GM19438 (cell line): ENCODE data around the gene MPV17L.
"Not testable (repeated sequence)": the region's sequence is repeated elsewhere in the genome, so short reads cannot be mapped to it uniquely, and the experiment has no call there.

ENCODE experiments used
- ATAC-seq: cut with Tn5 transposase; IDR thresholded peaks from one replicate; pipeline ENCODE4 v1.9.1; 2021; ENCODE audit warnings: low read depth; ENCODE audit not compliant: unreplicated experiment

MPV17L gene

DNA sequence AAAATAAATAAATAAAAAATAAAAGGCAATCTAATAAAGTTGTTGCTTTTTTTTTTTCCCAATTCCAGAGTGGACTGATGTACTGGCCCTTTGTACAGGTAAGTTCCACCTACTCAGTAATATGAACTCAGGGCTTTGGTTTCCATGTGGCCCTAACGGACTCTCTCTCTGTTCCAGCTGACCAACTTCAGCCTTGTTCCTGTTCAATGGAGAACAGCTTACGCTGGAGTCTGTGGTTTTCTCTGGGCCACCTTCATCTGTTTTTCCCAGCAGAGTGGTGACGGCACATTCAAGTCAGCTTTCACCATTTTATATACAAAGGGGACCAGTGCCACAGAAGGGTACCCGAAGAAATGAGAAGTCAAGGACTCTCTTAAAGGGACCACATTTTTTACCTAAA is 12.2 kb downstream of the MPV17L start:
- not testable (repeated sequence) for ATAC-seq

DNA sequence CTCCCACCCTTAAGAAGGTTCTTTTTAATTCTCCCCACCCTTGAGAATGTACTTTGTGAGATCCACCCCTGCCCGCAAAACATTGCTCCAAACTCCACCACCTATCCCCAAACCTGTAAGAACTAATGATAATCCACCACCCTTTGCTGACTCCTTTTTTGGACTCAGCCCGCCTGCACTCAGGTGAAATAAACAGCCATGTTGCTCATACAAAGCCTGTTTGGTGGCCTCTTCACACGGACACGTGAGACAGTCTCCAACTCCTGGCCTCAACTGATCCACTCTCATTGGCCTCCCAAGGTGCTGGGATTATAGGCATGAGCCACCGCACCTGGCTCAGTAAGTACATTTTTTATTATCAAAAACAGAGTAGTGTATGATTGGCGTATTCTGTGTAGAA is 13.9 kb downstream of the MPV17L start:
- not testable (repeated sequence) for ATAC-seq

DNA sequence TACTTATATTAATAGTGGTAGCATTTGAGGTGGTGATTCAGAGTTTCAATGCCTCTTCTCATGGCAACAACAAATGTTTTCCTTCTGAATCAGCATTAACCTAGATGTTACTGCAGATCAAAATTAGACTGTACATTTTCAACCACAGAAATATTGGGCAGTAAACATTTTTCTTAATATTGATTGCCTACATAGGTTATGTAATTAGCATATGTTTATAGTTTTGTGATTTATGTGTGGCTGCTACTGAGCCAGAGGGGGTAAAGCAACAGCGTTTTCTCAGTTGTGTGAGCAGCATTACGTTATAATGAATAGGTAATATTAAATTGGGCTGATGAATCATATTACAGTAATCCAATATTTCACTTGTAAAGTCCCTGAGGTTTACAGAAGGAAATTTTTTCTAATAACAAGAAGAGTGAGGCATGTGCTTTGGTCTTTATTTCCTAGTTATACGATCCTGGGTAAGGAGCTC is 20.0 kb downstream of the MPV17L start:
- ATAC-seq, result no peak

DNA sequence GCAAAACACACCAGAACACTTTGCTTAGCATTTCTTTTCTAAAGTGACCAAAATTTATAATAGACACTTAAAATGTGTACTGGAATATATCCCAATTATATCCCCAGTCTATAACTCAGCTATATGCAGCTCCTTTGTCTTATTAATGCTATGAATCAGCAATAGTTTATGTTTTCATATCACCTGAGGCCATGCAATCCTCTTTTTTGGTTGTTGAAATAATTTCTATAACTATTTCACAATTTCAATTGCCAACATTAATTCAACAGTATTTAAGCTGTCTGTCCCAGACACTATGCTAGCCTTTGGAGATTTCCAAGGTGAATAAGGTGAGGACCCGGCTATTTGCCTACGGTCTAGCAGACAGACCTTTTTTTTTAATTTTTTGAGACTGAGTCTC is 21.6 kb downstream of the MPV17L start:
- no peak for ATAC-seq

DNA sequence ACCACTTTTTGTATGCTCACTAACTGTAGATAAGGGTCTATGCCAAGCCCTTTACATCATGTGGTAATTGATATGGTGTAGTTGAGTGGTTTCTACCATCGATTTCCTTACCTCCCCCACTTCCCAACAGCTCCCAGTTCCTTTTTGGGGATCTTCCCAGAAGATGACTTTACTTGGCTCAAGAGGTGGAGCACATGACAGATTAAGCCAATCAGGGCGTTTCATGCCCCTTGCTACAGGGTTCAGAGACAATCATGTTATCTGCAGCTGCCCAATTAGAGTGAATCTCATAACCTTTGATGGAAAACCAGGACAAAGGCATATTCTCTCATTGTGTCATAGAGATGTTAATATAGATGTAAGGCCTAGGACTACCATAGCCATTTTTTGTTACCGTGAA is 22.7 kb downstream of the MPV17L start:
- no peak for ATAC-seq

DNA sequence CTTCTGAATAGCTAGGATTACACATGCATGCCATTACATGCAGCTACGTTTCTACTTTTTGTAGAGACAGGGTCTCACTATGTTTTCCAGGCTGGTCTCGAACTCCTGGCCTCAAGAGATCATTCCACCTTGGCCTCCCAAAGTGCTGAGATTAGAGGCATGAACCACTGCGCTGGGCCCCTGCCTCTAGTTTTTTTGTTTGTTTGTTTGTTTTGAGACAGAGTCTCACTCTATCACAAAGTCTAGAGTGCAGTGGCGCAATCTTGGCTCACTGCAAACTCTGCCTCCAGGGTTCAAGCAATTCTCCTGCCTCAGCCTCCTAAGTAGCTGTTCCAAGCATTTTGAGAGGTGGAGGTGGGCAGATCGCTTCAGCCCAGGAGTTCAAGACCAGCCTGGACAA is 26.1 kb downstream of the MPV17L start:
- not testable (repeated sequence) for ATAC-seq

DNA sequence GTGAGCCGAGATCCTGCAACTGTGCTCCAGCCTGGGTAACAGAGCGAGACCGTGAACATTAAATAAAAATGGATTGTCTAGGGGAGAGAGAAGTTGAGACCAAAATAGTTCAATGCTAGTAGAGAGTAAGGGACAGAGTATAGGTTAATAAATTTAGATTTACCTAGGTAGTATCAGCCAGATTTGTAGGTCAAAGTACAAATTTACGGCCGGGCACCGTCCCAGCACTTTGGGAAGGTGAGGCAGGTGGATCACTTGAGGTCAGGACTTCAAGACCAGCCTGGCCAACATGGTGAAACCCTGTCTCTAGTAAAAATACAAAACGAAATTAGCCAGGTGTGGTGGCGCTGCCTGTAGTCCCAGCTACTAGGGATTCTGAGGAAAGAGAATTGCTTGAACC is 26.7 kb downstream of the MPV17L start:
- no peak for ATAC-seq

DNA sequence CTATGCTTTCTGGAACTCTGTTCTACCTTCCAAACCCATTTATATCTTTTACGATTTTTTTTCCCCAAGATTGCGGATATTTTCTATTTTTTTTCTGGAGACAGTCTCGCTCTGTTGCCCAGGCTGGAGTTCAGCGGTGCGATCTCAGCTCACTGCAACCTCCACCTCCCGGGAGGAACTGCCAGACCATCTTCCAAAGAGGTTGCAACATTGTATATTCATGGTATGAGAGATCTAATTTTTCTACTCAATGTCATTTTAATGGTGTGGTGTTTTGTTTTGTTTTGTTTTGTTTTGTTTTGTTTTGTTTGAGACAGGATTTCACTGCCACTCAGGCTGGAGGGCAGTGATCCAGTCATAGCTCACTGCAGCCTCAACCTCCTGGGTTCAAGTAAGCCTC is 30.3 kb downstream of the MPV17L start:
- no peak for ATAC-seq

DNA sequence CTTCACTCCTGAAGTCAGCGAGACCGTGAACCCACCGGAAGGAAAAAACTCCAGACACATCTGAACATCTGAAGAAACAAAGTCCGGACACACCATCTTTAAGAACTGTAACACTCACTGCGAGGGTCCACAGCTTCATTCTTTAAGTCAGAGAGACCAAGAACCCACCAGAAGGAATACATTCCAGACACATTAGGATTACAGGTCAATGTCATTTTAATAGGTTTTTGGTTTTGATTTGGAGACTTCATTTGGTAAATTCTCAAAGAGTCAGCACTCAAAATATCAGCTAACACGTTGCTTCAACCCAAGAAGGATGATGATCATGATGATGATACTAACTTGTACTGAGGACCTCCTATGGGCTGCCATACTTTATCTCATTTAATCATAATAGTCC is 31.2 kb downstream of the MPV17L start:
- no peak for ATAC-seq

DNA sequence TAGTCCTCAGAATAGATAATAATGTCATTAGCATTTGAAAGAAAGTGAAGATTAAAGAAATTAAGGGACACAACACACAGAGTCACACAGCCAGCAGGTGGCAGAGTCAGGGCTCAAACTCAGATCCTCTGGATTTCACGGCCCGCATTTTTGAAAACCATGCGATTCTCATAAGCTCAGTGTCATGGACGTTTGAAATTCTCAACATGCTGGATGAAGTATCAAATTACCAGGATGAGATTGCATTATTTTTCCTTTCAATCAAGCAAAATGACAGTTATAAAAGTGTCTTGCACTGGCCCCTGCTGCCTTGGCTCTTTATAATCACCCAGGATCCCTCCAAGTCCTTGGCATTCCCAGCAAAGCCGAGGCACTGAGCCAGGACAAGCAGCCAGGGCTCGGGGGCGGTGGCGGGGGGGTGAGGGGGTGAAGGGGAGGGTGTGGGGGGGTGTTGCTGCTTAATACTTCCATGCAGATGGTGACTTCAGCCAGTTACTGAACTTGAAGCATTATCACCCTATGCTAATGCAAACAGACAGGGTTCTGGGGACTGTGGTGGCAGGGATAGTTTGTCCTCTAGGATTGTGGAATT is 32.2 kb downstream of the MPV17L start:
- ATAC-seq, result no peak

DNA sequence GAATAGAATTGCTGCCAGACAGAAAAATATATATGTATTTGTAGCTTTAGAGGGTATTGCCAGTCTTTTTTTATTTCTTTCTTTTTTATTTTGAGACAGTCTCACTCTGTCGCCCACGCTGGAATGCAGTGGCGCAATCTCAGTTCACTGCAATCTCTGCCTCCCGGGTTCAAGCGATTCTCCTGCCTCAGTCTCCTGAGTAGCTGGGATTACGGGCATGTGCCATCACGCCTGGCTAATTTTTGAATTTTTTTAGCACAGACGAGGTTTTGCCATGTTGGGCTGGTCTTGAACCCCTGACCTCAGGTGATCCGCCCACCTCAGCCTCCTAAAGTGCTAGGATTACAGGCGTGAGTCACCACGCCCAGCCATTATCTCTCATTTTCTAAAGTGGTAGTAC is 35.3 kb downstream of the MPV17L start:
- ATAC-seq, result not testable (repeated sequence)

DNA sequence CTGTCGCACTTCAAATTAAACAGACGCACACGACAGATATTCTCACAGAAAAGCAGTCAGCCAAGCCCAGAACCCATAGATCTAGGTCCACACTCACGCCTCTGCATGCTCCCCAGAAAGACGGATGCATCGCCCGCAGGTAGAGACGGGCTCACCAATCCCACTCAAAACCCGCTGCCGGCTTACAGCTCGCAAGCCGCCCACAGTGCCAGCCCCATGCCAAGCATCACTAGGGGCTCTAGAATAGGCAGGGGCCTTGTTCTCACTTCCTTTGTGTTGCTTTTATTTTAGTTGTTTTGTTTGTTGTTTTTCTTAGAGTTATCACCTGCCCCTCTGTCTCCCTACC is 38.5 kb downstream of the MPV17L start:
- ATAC-seq, result no peak

DNA sequence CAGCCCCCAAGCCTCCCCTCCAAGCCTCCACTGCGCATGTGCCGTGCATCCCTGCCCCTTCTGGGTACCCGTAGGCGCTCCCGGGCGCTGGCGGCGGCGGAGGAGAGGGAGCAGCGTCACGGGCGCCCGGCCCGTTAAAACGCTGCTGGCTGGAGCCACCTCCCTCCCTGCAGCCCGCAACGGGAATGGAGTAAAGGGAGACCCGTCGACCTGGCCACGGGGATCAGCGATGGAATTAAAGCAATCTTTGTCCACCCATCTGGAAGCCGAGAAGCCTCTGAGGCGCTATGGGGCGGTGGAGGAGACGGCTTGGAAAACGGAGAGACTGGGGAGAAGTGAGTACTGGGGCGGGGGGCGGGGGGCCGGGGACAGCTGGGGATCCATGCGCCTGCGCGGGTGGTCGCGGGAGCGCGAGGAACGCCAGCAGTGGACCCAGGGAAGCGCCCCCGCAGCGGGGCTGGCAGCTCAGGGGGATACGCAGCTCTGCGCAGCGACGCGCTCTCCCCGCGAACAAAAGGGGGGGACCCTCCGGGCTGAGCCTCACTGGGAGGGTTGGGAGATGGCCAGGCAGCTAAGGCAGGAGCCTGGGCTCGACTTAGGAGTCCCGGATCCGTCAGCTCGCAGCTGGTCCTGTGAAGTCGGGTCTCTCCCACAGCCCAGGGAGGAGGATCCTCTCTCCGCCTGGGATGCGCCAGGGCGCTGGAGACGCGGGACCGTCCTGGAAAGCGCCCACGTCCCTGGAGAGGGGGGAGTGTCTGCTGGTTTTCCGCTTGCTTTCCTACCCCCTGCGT is 39.1 kb downstream of the MPV17L start, which contains the start of gene BMERB1:
Gene BMERB1 (plus strand): TSS at position 164 of the 791 bp plus-strand sequence. CDS start 66 bp downstream, at position 230.
- no peak for ATAC-seq

DNA sequence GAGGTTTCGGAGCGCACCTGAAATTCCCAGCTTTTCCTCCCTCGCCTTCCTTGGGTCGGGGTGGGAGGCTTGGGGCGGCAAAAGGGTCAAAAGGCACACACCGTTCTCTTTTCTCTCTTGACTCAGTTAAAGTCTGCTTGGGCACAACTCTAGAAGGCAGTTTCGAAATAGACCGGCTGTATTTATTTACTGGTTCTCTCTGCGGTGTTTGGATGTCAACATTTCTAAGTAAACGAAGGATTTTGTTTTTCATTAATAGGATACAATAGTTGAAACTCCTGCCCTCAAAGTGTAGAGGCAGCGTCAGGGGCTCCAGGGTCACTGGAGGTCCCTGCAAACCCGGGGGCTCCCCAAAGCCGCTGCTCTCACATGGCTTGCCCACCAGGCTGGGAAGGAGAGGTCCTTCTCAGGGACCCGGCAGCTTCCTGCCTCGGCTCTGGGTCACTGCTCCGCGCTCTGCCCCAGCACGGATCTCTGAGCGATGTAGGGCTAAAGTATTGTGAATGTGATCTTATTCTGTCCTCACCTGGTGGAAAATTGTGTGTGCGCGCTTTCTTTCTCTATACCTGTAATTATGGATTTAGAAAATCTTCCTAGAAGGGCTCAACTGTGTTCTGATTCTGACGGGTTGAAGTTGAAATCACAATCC is 39.8 kb downstream of the MPV17L start:
- no peak for ATAC-seq

DNA sequence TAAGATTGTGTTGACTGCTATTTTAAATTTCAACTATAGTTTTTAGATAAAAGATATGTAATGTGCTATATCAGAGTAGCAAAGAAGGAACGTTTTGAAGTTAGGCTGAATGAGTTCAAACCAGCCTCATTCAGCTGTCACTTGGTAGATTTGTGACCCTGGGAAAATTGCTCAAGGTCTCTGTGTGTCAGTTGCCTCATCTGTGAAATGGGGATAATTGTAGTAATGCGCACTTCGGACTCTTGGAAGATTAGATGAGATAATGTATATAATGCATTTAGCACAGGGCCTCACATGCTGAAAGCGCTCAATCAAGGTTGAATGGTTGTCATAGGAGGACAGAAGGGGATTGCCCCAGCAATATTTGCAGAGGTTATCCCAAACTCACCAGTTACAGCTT is 43.5 kb downstream of the MPV17L start:
- no peak for ATAC-seq

DNA sequence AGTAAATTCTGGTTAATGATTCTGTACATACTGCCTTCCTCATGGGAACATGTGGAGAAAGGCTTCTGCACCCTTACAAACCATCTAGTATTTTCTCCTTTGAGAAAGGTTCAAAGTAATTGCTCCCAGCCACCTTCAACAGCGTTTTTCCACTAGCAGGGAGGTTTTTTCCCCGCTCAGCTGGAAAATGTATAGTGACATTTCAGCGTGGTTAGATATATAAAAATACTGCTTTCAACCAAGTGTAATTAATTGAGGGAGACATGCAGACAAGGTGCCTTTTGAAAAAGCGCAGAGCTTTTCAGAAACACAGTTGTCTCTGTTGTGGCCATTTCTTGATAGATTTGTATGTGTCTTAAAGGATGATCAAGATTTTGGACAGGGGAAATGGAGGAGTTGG is 44.0 kb downstream of the MPV17L start:
- no peak for ATAC-seq

DNA sequence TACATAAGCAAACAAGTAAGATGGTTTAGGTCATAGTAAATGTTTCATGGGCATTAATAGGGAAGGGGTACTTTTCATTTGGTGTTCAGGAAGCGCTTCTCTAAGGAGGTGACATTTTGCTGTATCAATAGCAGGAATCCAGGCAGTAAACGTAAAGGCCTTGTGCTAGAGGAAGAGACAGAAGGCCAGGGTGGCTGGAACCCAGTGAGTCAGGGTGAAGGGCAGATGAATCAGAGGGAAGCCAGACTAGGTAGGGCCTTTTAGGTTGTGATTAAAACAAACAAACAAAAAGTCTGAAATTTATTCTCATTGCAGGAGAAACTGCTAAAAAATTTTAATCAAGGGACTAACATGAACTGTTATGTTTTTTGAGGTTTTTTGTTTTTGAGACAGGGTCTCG is 45.3 kb downstream of the MPV17L start:
- no peak for ATAC-seq

DNA sequence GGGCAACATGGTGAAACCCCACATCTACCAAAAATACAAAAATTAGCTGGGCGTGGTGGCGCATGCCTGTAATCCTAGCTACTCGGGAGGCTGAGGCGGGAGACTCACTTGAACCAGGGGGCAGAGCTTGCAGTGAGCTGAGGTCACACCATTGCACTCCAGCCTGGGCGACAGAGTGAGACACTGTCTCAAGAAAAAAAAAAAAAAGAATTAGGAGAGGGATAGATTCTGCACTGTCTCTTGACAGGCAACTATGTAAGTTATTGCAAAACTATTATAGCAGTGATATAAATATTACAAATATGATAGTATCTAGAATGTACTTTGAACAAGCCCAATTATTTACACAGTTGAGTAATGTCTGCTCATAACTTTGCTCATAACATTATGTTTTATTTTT is 46.6 kb downstream of the MPV17L start:
- ATAC-seq, result not testable (repeated sequence)

DNA sequence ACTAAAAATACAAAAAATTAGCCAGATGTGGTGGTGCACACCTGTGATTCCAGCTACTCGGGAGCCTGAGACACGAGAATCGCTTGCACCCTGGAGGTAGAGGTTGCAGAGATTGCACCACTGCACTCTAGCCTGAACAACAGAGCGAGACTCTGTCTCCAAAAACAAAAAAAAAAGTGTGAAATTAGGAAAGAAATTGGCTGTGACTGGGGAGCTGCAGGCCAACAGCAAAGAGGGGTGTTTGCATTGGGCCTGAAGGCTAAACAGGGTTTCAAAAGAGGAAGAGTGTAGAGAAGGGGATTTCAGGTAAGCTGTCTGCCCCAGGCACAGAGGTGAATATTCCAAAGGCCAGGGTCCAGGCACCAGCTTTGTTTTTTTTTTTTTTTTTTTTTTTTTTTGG is 48.2 kb downstream of the MPV17L start:
- no peak for ATAC-seq

DNA sequence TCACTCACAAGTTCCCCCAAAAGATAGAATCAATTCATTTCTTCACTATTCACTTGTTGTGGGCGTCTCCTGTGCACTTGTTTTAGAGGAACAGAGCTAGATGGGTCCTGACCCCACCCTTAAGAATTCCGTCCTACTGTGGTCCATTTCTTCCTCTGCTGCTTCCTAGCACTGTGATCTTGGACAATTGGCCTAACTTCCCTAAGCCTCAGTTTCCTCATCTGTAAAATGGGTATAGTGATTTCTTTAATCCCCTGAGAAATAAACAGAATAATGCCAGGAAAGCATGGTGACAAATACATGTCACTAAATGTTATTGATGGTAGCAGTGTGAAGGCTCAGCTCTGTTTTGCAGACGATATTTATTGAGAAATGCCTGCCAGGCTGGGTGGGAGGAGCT is 48.7 kb downstream of the MPV17L start:
- ATAC-seq, result no peak

DNA sequence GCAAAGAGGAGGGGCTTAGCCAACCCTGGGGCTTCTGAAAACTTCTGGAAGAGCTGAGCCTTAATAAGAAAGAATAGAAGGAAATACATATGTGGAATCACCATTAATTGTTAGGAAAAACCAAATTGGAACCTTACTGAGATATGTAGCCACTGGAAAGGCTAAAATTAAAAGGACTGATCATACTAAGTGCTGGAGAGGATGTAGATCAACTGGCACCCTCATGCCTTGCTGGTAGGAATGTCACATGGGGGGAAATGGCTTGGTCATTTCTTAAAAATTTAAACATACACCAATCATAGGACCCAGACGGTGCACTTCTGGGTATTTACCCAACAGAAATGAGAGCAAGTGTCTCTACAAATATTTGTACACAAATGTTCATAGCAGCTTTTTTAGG is 49.9 kb downstream of the MPV17L start:
- no peak for ATAC-seq

DNA sequence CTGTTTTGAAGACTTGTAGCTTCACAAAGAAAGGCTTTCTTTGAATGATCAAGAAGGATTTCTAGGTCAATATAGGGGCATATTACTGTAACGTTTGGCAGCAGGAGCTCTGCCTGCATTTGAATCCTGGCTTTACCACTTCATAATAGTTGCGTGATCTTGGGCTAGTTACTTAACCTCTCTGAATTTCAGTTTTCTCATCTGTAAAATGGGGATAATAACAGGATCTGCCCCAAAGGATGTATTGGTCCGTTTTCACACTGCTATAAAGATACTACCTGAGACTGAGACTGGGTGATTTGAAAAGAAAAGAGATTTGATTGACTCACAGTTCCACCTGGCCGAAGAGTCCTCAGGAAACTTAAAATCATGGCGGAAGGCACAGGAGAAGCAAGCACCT is 51.3 kb downstream of the MPV17L start:
- ATAC-seq, result no peak
